Endothelial cell of umbilical vein (primary cell): Measurements from ENCODE around the gene KIF26A. TPM values are rescaled to one million over a fixed set of nuclear protein-coding genes. Genes with fewer than 3 reads are reported as not detected.

Source experiments
- BruUV-seq: library from RNA; stranded (reverse); fragments of 400-500 nt; replicated peaks from 2 replicates; lab custom pipeline; 2021; lab: Mats Ljungman, UMichigan
- CTCF ChIA-PET: fragments of 300-600, 350-600 bp; sonication (Branson Sonifier 250); formaldehyde crosslinking; loops from one replicate; lab custom pipeline; 2021; ENCODE audit warnings: antibody characterized with exemption, inconsistent platforms; lab: Charles Lee
- POLR2A ChIA-PET: fragments of 300-600, 350-600 bp; sonication (Branson Sonifier 250); formaldehyde crosslinking; loops from one replicate; lab custom pipeline; 2021; ENCODE audit warnings: antibody characterized with exemption, inconsistent platforms; lab: Charles Lee
- DNase-seq: peaks from one replicate; pipeline ENCODE4 v3.0.0-alpha.2; 2011; ENCODE audit warnings: low read depth, low spot score
- FAIRE-seq: peaks from 2 replicates; lab custom pipeline; 2011; peaks lifted over from hg19 to GRCh38; lab: Jason Lieb, UNC
- H2AFZ ChIP-seq: 2 replicates; pipeline ENCODE4 v1.6.0; 2012; ENCODE audit warnings: low read depth, low read length, control low read depth, inconsistent platforms
- H3K27ac ChIP-seq: 2 replicates; pipeline ENCODE4 v1.5.1; 2011; ENCODE audit warnings: low read depth, mild to moderate bottlenecking, control low read depth, low read length, moderate library complexity; ENCODE audit not compliant: insufficient read depth
- H3K27me3 ChIP-seq, 2 experiments: 2 replicates each; pipeline versions ENCODE4 v1.6.0 to v1.6.1; 2011; ENCODE audit warnings: low read length in 2 of 2, mixed read lengths in 1 of 2; ENCODE audit not compliant: control insufficient read depth in 2 of 2, insufficient read depth in 2 of 2
- H3K36me3 ChIP-seq, 2 experiments: 2 replicates in 1 of 2; 3 replicates in 1 of 2; pipeline ENCODE4 v1.5.1; 2011; ENCODE audit warnings: low read length in 2 of 2, mild to moderate bottlenecking in 1 of 2, moderate library complexity in 1 of 2; ENCODE audit not compliant: control insufficient read depth in 2 of 2, insufficient read depth in 2 of 2; ENCODE audit errors: extremely low read depth in 1 of 2
- H3K4me1 ChIP-seq: 3 replicates; pipeline ENCODE4 v1.5.1; 2011; ENCODE audit warnings: mild to moderate bottlenecking, low read length; ENCODE audit not compliant: control insufficient read depth, insufficient read depth; ENCODE audit errors: extremely low read depth
- H3K4me2 ChIP-seq: 2 replicates; pipeline ENCODE4 v1.6.1; 2011; ENCODE audit warnings: low read length, control low read depth, mixed read lengths; ENCODE audit not compliant: insufficient read depth
- H3K4me3 ChIP-seq, 3 experiments: fragments of 200-600 bp in 1 of 3; sonication (generic), shearing (Covaris generic) in 1 of 3; replicated peaks in 1 of 3; 2 replicates each; pipeline ENCODE4 v1.5.1; 2011 to 2016; ENCODE audit warnings: control low read depth in 3 of 3, low read length in 3 of 3, mild to moderate bottlenecking in 2 of 3, inconsistent platforms in 1 of 3, low read depth in 1 of 3, moderate library complexity in 1 of 3; ENCODE audit not compliant: insufficient read depth in 1 of 3
- H3K79me2 ChIP-seq: 2 replicates; pipeline ENCODE4 v1.6.0; 2012; ENCODE audit warnings: low read length, inconsistent platforms; ENCODE audit not compliant: control insufficient read depth, insufficient read depth
- H3K9ac ChIP-seq: replicated peaks from 2 replicates; pipeline ENCODE3; 2011; ENCODE audit warnings: low read length, control low read depth; ENCODE audit not compliant: insufficient read depth; ENCODE audit errors: extremely low read depth
- H3K9me1 ChIP-seq: replicated peaks from 3 replicates; pipeline ENCODE4 v1.6.0; 2011; ENCODE audit warnings: mild to moderate bottlenecking, low read length; ENCODE audit not compliant: control insufficient read depth, insufficient read depth; ENCODE audit errors: extremely low read depth
- H3K9me3 ChIP-seq: replicated peaks from 2 replicates; pipeline ENCODE4 v1.5.1; 2012; ENCODE audit warnings: low read length, inconsistent platforms; ENCODE audit not compliant: control insufficient read depth, insufficient read depth
- H4K20me1 ChIP-seq: replicated peaks from 2 replicates; pipeline ENCODE3; 2011; ENCODE audit warnings: mild to moderate bottlenecking, low read length; ENCODE audit not compliant: control insufficient read depth, insufficient read depth; ENCODE audit errors: extremely low read depth
- CTCF ChIP-seq, 2 donors: IDR thresholded peaks; 1 replicate in 1 of 2; 2 replicates in 1 of 2; pipeline ENCODE4 v1.5.1; 2011; ENCODE audit warnings: low read length in 2 of 2, mild to moderate bottlenecking in 2 of 2, moderate library complexity in 2 of 2, control low read depth in 1 of 2, inconsistent platforms in 1 of 2, low read depth in 1 of 2; ENCODE audit not compliant: insufficient read depth in 1 of 2; ENCODE audit errors: extremely low read depth in 1 of 2
- EZH2 ChIP-seq: IDR thresholded peaks from 2 replicates; pipeline ENCODE4 v1.6.1; 2012; ENCODE audit warnings: borderline replicate concordance, low read depth, mild to moderate bottlenecking, moderate library complexity, low read length, inconsistent platforms; ENCODE audit not compliant: severe bottlenecking
- MYC ChIP-seq: IDR thresholded peaks from one replicate; pipeline ENCODE4 v1.6.1; 2011; ENCODE audit warnings: mild to moderate bottlenecking, low read depth, low read length
- dilution Hi-C: fragments of 300-500 bp; cut with MboI; formaldehyde crosslinking; loops from one replicate; pipeline ENCODE4 v1.15.0; 2019; ENCODE audit warnings: low sequenced_read_pairs; ENCODE audit not compliant: extremely low pct_ligation_motif_present
- intact Hi-C: fragments of 100-400 bp; cut with micrococcal nuclease; formaldehyde crosslinking; loops from one replicate; pipeline ENCODE4 v1.10.0; 2022
- polyA plus RNA-seq, 4 experiments: library from polyadenylated mRNA; depleted of rRNA in 3 of 4; stranded (reverse) in 3 of 4; unstranded in 1 of 4; fragments of >200 nt; gene quantifications; 2 replicates each; pipeline versions ENCODE4 v1.2.1 to v1.2.3, GENCODE V29; 2011 to 2012; ENCODE audit warnings: missing spikeins in 1 of 4
- total RNA-seq: library from RNA; stranded (reverse); gene quantifications from 2 replicates; pipeline ENCODE4 v1.2.3, GENCODE V29; 2021

The KIF26A gene
- total and polyA plus RNA-seq, 2 donors (not counting 3 experiments of a cell fraction or from before 2014, with no cell fraction given): 3.6 to 10.7 TPM

- Histone ChIP-seq H3K4me3 (no peak overlapping the region), H3K9me1 (no peaks in the 10 kb centered on the region), H3K27ac (no peak overlapping the region), H4K20me1 (no peaks in the 10 kb centered on the region), H3K36me3 (no peaks in the 10 kb centered on the region), H3K4me1 (peaks cover 26% of the 10 kb centered on the region), H3K4me2 (no peak overlapping the region), H2AFZ (no peak overlapping the region), H3K9me3 (no peaks in the 10 kb centered on the region), H3K27me3 (no peaks in the 10 kb centered on the region), H3K9ac (no peak overlapping the region), H3K79me2 (no peaks in the 10 kb centered on the region)
- ChIA-PET POLR2A (no interaction called here), CTCF (interaction anchor here (1.2 kb wide), 1 partner anchor 9 kb away, joined by 5 read pairs; no protein-coding TSS in a partner anchor)
- FAIRE-seq (no peak), DNase-seq (no peak)
- intact Hi-C loops (no loop called here), dilution Hi-C loops (no loop called here)
- TF ChIP-seq CTCF (IDR thresholded peaks at IDR 0.05; ENCODE audit: extremely low read depth in 1 of 2, insufficient read depth in 1 of 2, low read depth in 1 of 2, low read length in 2 of 2): no peak
- TF ChIP-seq MYC: no peak
- no peak for TF ChIP-seq EZH2
- no TSS peak for BruUV-seq
These were observed 8.4 kb downstream of the KIF26A start for GRCh38 chr14:104146651-104147345.
